ENCODE results near the gene CCDC187. TPM values are rescaled to one million over a fixed set of nuclear protein-coding genes. Genes with fewer than 3 reads are reported as not detected.

The CCDC187 gene
- total and polyA plus RNA-seq, 2 of the 13 experiments (the other 11 are each of a cell fraction or from before 2014, with no cell fraction given), result 0.03 to 0.13 TPM

GRCh38 chr9:136295542-136296433 lies 8.1 kb downstream of the CCDC187 start (continued):
- TF ChIP-seq ZNF788 (CRISPR knock-in tag; IDR thresholded peaks at IDR 0.05; ENCODE audit: borderline replicate concordance) (no peak), ATRX (CRISPR knock-in tag; IDR thresholded peaks at IDR 0.05; ENCODE audit: borderline replicate concordance) (no peak), NR2F6 (IDR thresholded peaks at IDR 0.05) (peak; percentile 79), NR2F6 (CRISPR knock-in tag; IDR thresholded peaks at IDR 0.05) (peak; percentile 87; the same call in 1 of the 2 replicates), HMGXB4 (CRISPR knock-in tag; IDR thresholded peaks at IDR 0.05; ENCODE audit: borderline replicate concordance in 1 of 2, low read depth in 1 of 2) (no peak), ZNF530 (CRISPR knock-in tag; IDR thresholded peaks at IDR 0.05; ENCODE audit: low read depth) (no peak), EP300 (IDR thresholded peaks at IDR 0.05; ENCODE audit: low read depth in 2 of 2, low read length in 2 of 2) (no peak; a peak in 1 of 4 replicates), EP300 (CRISPR knock-in tag; IDR thresholded peaks at IDR 0.05; ENCODE audit: borderline replicate concordance) (no peak), MEIS1 (CRISPR knock-in tag; IDR thresholded peaks at IDR 0.05; ENCODE audit: borderline replicate concordance) (peak; percentile 49; the same call in 1 of the 2 replicates), MIER3 (CRISPR knock-in tag; IDR thresholded peaks at IDR 0.05; ENCODE audit: borderline replicate concordance) (no peak), ZBTB37 (CRISPR knock-in tag; IDR thresholded peaks at IDR 0.05) (no peak), E2F5 (CRISPR knock-in tag; conservative IDR thresholded peaks at IDR 0.05) (no peak), ZNF230 (CRISPR knock-in tag; IDR thresholded peaks at IDR 0.05) (no peak), MYC (CRISPR knock-in tag; IDR thresholded peaks at IDR 0.05; ENCODE audit: borderline replicate concordance) (no peak), HNRNPUL1 (IDR thresholded peaks at IDR 0.05; ENCODE audit: low read depth, low read length) (no peak), THAP7 (CRISPR knock-in tag; IDR thresholded peaks at IDR 0.05) (no peak), MED1 (CRISPR knock-in tag; IDR thresholded peaks at IDR 0.05) (0 out of 2 replicates have a peak, but pooled peaks have one; percentile 30)
